Stimulated activated CD4-positive, alpha-beta T cell treated with anti-CD3 and anti-CD28 coated beads, Interleukin-1b, Interleukin-23, amount 100 ng/mL, for 24 hours (primary cell): ENCODE results near the gene FOXC2.
A peak's percentile ranks its signal among the peaks of the same experiment; 100 is the strongest.

Source experiments
- DNase-seq, 4 experiments: peaks; one replicate each; pipeline ENCODE4 v3.0.0-alpha.2; 2020; ENCODE audit warnings: low read depth in 4 of 4, low spot score in 1 of 4

FOXC2 gene

DNA sequence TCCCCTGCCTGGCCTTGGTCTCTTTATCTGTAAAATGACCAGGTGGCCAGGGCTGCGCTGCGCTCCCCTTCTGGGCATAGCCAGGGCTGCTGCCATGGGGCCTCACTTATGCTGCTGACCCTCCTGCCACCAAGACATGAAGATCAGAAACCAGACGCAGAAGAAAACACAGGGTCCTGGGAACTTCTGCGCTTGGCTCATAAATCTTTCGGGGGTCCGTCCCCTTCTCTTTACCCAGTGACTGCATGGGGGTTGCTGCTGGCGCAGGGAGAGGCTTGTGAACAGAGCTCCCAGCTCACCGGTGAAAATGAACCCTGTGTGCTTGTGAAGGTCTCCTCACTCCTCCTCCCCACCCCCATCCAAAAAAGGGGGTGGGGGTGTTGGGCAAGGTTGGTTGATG lies 6.0 kb downstream of the FOXC2 start:
- DNase-seq, result no peak

- no peak for DNase-seq
Observed at GRCh38 chr16:86573215-86573614, 6.6 kb downstream of the FOXC2 start.

DNA sequence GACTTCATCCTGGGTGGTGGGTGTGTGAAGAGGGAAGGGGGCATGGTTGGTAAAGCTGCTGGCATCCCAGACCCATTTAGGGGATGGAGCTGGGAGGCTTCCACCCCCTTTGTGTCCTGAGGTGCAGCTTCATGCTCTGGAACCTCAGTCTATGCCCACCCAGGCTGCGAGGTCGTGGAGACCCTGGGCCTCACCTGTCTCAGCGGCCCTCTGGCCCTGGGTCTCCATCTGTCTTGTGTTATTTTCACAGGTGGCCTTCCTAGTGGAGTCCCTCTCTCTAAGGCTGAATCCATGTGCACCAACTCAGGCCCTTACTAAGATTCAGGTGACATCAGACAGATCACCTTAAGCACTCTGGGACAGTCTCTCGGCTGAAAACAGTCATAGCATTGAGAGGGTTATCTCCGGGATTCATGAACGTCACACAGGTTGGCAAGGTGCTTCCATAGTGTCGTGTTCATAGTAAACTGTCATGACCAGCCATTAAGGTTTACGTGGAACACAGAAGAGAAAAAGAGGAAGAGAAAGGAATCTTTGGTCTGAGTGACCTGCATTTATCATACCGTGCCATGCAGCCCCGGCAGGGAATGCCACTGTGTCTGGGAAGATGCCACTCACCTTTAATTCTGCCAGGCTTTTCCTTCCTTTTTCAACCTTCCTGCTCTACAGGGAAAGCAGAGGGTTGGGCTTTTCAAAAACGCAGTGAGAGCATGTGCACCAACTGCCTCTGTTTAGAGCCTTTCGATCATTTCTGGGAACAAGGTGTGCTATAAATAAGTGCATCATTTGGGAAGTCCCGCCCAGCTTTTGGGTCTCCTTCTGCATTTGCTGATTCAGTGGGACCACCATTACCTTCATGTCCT lies 7.2 kb downstream of the FOXC2 start:
- no peak for DNase-seq

GRCh38 chr16:86574646-86575045 lies 8.0 kb downstream of the FOXC2 start:
- DNase-seq, result no peak

- DNase-seq, result no peak
Observed at GRCh38 chr16:86575095-86575685, 8.6 kb downstream of the FOXC2 start.

DNA sequence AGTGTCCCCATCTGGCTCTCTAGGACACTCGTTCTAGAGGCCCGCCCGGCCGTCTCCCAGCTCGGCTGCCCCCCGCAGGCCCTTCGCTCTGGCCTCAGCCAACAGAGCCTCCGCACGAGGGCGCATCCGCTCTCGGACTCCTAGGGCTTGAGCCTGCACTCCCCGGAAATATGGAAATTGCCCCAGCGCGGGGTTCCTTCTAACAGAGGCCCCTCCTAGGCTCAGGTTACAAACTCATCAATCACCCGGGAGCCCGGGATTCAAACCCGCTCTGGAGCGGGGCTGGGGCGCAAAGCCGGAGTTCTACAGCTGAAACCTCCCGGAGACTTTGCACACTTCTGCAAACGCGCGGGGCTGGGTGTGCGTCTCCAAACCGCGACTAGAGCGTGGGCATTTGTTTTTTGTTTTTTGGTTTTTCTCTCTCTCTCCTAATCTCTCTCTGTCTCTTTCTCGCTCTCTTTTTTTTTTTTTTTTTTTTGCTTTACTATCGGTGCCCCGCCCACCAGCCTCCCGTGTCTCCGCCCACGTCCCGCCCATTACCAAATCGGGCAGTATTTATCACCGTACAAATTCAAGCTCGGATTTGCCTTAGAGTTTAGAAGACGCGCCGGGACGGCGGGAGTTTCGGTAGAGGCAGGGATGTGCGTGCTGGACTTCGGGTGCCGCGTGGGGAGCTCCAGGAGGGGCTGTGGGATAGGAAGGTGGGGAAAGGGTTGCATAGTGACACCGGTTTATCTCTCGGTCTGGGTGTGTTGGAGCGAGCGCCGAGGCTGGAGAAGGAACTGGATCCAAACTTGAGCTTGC lies 9.3 kb downstream of the FOXC2 start:
- peak in 1 of 4 experiments; percentile 43 for DNase-seq

DNA sequence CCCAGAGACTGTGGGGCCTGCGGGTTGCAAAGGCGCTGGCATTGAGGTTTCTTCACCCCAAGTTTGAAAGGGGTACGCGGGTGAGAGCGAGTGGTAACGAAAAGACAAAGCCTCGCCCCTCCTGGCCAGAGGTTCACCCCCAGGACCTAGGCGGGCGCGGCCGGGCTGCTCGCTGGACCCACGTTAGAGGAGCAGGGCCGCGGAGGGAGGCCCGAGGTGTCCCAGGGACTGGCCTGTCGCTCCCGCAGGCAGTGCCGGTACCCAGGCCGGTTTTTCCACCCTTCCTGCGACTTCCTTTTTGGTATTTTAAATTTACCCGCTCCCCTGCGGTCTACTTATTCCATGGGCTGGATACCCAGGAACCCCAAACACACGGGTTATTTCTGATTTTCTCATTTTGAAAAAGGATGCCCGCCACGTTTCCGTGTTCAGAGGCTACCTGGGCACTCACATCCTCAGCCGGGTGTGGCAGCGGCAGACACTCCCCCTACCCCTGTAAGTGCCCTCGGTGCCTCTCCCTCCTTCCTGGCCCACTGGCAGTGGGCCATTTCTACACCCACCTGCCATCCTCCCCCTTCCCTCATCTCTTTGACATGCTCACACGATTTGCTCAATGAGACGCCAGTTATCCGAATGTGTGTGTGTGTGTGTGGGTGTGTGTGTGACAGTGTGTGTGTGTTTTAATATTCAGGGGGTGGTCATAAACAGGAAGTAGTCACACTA lies 10.1 kb downstream of the FOXC2 start:
- DNase-seq, result no peak

DNA sequence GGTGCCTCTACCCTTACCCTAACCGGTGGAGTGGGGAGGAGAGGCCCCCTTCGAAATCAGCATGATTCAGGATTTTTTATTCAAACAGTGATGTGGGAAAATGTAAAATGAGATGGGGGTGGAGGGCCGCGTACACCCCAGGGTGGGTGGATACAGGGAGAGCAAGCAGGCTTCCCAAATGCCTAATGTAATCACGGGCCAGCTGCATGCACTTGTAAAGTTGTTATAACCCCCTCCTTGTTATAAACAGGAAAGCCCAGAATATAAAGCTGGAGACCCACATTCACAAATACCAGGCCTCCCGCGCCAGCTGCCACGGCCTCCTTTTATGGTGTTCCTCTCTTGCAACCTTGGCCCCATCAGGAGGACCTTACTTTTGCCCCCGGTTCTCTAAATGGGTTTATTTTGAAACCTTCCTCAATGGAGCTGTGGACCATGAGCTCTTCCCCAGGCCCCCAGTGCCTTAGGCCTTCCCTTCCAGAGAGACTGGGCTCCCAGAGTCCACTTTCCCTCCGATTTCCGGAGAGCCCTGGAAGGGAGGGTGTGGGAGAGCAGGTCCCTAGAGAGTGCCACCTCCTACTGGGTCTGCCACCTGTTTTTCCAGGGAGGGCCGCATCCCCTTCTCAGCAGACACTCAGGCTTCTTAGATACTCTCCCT lies 10.8 kb downstream of the FOXC2 start:
- DNase-seq, result no peak

DNA sequence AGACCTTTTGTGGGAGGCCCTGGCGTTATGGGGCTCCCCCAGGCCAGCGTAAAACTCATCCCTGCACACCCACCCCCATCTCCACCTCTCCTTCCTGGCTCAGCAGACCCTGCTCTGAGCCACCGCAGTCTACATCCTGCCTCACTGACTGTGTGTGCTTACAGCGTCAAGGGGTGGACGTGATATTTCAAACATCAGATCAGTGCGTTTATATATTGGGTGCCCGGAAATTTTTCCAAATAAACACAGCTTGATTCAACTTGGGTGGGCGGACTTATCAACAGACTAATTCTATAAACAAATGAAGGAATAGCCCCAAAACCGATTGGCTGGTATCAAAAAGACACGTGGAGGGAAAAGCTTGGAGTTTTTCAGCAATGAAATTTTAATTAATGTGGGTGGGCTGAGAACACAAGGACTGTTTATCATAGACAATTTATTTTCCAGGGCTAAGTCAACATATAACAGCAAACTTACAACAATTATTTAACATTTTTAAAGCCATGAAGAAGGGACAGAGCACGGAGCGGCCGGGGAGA lies 11.5 kb downstream of the FOXC2 start, which contains the start of gene FOXL1:
TSS of gene FOXL1 (plus strand) at position 489 of the 539 bp plus-strand sequence. CDS start 175 bp downstream, outside the sequence.
- DNase-seq, result no peak

DNA sequence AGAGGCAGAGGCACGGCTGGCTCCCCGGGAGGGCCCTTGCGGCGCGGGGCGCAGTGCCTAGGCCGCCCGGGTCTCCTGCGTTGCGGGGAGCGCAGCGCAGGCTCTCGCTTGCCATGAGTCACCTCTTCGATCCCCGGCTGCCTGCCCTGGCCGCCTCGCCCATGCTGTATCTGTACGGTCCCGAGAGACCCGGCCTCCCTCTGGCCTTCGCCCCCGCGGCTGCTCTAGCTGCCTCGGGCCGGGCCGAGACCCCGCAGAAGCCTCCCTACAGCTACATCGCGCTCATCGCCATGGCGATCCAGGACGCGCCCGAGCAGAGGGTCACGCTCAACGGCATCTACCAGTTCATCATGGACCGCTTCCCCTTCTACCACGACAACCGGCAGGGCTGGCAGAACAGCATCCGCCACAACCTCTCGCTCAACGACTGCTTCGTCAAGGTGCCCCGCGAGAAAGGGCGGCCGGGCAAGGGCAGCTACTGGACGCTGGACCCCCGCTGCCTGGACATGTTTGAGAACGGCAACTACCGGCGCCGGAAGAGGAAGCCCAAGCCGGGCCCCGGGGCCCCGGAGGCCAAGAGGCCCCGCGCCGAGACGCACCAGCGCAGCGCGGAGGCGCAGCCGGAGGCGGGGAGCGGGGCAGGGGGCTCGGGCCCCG lies 12.1 kb downstream of the FOXC2 start:
- DNase-seq, result no peak

- DNase-seq, result no peak
Observed at GRCh38 chr16:86579268-86580062, 12.8 kb downstream of the FOXC2 start.

GRCh38 chr16:86580063-86580790 lies 13.6 kb downstream of the FOXC2 start:
- DNase-seq, result no peak

DNA sequence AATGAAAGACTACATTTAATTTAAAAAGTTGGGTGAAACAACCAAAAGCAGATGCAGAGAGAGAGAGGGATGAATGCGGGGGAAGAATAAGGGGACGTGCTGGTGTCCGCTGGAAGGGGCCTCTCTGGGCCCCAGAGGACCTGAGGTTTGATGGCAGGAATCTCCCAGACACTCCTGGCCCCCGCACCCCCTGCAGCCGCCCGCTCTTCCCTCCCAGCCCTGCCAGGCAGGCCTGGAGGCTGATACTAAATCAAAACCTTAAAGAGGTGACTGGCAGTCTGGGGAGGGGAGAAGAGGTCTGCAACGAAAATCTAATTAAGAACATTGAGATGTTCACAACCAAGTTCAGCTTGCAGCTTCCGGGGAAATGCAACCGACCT lies 14.2 kb downstream of the FOXC2 start:
- no peak for DNase-seq

DNA sequence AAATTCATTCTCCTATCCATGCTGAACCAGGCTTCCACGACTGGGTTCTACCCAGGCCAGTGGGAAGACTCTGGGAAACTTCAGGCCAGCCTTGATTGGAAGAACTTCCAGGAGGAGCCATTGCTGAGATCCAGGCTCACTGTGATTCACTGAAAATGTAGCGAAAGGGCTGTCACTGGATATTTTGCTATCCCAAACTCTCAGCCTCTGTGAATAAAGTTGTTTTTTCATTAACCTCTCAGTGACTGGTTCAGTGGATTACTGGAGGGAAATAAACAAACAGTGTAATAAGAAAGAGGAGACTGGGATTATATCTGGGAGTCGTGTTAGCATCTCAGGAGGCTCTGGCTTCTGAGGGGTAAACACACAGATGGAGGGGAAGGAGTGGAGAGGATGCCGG lies 14.8 kb downstream of the FOXC2 start:
- DNase-seq, result no peak

DNA sequence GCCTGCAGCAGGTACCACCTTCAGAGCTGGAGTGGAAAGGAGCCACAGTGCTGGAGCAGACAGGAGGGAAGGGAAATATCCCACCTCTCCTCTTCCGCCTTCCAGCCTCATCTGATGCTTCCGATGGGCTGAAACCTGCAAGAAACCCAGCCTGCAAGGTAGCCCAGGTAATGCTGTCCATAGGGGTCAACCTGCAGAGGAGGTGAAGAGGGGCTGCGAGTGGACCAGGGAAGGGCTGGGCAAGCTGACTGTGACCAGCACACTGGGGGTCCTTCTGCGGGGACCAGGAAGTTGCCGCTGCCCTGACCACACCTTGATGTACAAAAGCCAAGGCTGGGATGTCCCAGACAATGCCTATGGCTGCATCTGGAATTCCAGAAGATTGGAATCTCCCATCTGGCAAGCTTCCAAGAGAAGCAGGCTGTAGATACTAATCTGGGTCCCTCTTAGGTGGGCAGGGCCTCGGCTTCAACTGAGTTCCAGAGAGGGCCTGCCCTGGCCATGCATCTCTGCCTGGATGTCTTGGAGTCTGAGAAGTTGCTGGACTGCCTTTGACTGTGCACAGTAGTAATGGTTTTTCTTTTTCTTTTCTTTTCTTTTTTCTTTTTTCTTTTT lies 17.5 kb downstream of the FOXC2 start:
- no peak for DNase-seq

DNA sequence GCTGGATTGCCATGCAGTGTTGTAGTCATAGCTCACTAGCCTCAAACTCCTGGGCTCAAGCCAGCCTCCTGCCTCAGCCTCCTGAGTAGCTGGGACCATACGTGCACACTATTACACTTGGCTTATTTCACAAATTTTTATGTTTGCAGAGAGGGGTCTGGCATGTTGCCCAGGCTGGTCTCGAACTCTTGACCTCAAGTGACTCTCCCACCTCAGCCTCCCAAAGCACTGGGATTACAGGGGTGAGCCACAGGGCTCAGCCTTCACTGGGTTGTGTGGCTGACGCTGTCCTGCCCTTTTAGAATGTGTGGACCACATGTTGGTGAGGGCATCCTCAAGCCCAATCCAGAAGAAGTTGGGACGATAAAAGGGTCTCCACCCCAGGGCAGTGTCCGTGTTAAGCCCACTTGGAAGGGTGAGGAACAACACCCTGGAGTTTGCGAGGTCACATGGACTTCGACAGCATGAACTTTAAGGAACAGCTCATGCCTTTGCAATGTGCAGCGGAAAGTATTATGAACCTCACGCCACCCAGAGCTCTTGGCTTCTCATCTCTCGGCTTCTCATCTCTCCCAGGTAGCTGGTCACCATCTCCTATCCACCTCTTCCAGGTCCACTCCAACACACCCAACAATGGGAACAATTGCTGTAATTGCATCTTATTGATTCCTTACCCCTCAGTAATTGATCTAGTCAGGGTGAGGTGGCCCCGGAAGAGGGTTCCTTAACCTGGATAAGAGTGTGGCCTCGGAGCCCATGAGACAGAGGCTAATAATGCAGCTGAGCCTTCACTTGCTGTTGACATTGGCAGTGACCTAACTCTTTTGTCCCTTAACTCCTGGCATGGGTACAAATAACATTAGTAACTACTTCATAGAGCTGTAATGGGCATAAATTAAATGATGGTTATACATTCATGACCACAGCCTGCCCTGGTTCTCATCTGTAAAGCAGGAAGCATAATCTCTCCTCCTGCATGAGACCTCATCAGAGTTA lies 18.4 kb downstream of the FOXC2 start:
- DNase-seq, result no peak
